Midbrain (tissue), 1 donor: ENCODE measurements around the gene DHX32.
"Not testable (repeated sequence)": the region's sequence is repeated elsewhere in the genome, so short reads cannot be mapped to it uniquely, and the experiment has no call there.

Source experiments
- DNase-seq: peaks from one replicate; lab custom pipeline; 2025; lab: John Stamatoyannopoulos, UW

Gene DHX32, protein sequence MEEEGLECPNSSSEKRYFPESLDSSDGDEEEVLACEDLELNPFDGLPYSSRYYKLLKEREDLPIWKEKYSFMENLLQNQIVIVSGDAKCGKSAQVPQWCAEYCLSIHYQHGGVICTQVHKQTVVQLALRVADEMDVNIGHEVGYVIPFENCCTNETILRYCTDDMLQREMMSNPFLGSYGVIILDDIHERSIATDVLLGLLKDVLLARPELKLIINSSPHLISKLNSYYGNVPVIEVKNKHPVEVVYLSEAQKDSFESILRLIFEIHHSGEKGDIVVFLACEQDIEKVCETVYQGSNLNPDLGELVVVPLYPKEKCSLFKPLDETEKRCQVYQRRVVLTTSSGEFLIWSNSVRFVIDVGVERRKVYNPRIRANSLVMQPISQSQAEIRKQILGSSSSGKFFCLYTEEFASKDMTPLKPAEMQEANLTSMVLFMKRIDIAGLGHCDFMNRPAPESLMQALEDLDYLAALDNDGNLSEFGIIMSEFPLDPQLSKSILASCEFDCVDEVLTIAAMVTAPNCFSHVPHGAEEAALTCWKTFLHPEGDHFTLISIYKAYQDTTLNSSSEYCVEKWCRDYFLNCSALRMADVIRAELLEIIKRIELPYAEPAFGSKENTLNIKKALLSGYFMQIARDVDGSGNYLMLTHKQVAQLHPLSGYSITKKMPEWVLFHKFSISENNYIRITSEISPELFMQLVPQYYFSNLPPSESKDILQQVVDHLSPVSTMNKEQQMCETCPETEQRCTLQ

GRCh38 chr10:125881192-125881591 lies at the start of gene DHX32:
Gene DHX32, minus strand, starts transcription at chr10:125881292. Its CDS starts 468 bp downstream, at chr10:125880824.
- no peak for DNase-seq

GRCh38 chr10:125929618-125930017 lies 48.5 kb upstream of the DHX32 start:
- no peak for DNase-seq

DNA sequence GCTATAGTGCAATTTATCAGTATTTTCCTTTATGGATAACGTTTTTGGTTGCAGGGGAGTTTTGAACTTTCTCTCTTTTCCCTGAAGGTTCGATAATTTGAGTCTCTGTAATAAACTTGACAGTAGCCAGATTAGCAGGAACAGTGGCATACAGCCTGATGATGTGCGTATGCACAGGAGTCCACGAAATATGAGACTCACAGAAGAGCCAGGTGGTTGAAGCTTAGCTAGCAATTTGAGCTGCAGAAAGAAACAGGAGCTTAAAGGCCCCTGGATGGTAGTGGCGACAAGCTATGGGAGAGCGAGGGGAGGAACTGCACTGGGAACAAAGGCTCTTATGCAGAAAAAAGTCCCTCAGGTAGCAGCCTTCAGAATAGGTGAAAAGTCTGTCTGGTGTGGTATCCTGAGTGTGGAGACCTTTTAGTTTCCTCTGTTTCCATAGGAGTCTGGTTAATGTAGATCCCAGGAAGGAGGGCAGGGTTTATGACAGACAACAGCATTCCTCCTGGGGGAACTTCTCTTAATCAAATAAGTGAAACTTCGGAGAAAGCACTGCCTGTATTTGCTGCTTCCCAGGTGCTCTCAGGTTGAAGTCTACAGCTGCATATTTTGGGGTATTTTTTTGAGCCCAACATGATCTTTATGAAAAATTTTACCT lies 48.0 kb upstream of the DHX32 start:
- no peak for DNase-seq

DNA sequence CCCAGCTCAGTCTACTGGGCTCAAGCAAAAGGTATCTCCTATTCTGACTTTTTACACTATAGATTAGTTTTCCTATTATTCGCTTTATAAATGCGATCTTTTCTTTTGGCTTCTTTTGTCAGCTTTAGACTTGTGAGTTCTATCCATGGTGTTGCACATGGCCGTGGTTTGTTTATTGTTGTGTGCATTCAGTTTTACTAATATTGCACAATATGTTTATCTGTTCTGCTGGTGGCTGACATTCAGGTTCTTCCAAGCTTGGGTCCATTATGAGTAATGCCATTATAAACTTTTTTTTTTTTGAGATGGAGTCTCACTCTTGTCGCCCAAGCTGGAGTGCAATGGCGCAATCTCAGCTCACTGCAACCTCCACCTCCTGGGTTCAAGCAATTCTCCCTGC lies 46.2 kb upstream of the DHX32 start:
- DNase-seq = not testable (repeated sequence)

- no peak for DNase-seq
Measured at GRCh38 chr10:125926247-125926646, 45.2 kb upstream of the DHX32 start.

DNA sequence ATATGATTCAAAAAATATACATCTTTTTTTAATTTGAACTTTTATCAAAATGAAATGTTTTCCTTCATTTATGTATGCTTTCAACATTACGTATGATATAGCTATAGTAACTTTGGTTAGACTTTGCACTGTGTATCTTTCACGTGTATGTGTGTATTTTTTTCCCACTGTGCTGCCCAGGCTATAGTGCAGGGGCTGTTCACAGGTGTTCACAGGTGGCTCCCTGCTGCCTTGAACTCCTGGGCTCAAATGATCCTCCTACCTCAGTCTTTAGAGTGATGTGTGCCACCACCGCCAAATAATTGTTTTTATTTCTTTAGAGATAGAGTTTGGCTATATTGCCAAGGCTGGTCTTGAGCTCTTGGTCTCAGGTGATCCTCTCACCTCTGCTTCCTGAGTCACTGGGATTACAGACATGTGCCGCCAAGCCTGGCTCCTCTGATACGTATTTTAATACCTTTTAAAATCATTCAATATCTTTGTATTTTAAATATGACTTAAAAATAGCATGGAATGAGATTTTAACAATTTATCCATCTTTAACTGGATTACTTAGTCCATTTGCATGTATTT lies 44.3 kb upstream of the DHX32 start:
- DNase-seq = no peak

GRCh38 chr10:125921643-125922306 lies 40.7 kb upstream of the DHX32 start:
- DNase-seq = not testable (repeated sequence)

DNA sequence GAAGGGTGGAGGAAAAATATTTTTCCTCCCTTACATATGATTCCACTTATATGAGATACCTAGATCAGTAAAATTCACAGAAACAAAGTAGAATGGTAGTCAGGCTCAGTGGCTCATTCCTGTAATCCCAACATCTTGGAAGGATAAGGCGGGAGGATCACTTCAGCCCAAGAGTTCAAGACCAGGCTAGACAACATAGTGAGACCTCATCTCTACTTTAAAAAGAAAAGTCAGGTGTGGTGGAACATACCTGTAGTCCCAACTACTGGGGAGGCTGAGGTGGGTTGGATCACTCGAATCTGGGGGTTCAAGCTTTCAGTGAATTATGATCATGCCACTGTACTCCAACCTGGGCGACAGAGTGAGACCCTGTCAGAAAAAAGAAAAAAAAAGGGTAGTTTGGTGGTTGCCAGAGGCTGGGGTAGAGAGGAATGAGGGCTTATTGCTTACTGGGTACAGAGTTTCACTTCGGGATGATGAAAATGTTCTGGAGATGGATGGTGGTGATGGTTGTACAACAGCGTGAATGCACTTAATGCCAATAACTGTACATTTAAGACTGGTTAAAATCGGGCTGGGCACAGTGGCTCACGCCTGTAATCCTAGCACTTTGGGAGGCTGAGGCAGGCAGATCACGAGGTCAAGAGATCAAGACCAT lies 36.7 kb upstream of the DHX32 start:
- DNase-seq = not testable (repeated sequence)

GRCh38 chr10:125916977-125917376 lies 35.9 kb upstream of the DHX32 start:
- DNase-seq = no peak

- not testable (repeated sequence) for DNase-seq
Measured at GRCh38 chr10:125913277-125913676, 32.2 kb upstream of the DHX32 start.

DNA sequence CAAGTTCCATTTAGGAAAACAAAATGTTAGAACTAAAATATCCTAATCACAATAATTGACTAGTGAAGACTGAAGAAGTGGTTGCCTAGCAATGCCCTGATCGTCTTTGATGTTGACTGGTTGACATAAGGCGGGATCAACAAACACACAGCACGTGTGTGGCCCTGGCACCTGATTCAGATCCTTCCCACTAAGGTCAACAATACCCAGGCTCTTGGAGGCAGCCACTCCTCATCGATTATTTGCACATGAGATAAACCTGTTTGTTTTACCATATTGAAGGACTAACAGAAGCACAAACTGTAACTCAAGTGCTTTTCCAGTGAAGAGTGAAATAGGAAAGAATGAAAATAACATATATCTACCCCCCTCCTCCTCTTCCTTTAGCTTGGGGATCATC lies 30.9 kb upstream of the DHX32 start:
- DNase-seq = no peak

- no peak for DNase-seq
Measured at GRCh38 chr10:125911145-125911544, 30.1 kb upstream of the DHX32 start.

DNA sequence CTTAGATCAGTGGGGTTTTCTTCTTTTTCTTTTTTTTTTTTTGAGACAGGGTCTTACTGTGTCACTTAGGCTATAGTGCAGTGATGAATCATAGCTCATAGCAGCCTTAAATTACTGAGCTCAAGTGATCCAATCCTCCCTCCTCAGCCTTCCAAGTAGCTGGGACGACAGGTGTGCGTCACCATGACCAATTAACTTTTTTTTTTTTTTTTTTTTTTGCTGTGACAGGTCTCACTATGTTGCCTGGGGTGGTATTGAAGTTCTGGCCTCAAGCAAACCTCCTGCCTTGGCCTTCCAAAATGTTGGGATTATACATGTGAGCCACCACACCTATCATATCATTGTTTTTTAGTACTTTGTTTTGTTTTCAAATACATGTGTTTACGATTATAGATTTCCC lies 28.4 kb upstream of the DHX32 start:
- DNase-seq = not testable (repeated sequence)

GRCh38 chr10:125908813-125909212 lies 27.7 kb upstream of the DHX32 start:
- DNase-seq = not testable (repeated sequence)

DNA sequence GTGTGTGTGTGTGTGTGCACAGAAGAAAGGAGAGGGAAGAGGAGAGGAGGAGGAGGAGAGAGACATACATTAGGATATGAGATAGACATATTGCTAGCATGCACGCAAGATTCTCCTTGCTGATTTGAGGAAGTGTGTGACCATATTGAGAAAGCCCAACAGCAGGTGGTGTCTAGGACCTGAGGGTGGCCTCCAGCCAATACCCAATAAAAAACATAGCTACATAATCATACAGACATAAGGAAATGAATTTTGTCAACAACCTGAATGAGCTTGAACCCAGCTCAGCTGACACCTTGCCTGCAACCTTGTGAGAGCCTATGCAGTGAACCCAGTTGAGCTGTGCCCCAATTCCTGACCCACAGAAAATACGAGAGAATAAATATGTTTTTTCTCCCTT lies 26.5 kb upstream of the DHX32 start:
- not testable (repeated sequence) for DNase-seq

- DNase-seq = not testable (repeated sequence)
Measured at GRCh38 chr10:125905069-125905994, 24.2 kb upstream of the DHX32 start.

GRCh38 chr10:125903135-125903640 lies 22.1 kb upstream of the DHX32 start:
- DNase-seq = not testable (repeated sequence)

- DNase-seq = not testable (repeated sequence)
Measured at GRCh38 chr10:125900963-125901362, 19.9 kb upstream of the DHX32 start.

- not testable (repeated sequence) for DNase-seq
Measured at GRCh38 chr10:125897317-125897716, 16.2 kb upstream of the DHX32 start.
